ENCODE measurements around the gene BASP1.

DNA sequence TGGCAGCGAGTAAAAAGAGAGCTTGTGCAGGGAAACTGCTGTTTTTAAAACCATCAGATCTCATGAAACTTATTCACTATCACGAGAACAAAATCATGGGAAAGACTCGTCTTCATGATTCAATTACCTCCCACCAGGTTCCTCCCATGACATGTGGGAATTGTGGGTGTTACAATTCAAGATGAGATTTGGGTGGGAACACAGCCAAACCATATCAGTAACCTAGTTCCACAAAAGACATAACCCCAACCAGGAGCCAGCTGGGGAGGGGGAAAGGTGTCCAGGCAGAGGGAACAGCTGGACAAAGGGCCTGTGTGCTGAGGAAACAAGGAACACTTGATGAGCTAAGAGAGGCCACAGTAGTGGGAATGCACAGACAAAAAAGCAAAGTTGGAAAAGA lies 71.1 kb downstream of the BASP1 start:
- TF ChIP-seq CTCF (IDR thresholded peaks at IDR 0.05) (no peak), POLR2A (IDR thresholded peaks at IDR 0.05) (no peak)
